GM21576 (cell line): ENCODE data around the gene KLHL35.
"Not testable (repeated sequence)": the region's sequence is repeated elsewhere in the genome, so short reads cannot be mapped to it uniquely, and the experiment has no call there.

Experiments used
- ATAC-seq: cut with Tn5 transposase; IDR thresholded peaks from one replicate; pipeline ENCODE4 v1.9.1; 2021; ENCODE audit warnings: mild to moderate bottlenecking, moderate library complexity; ENCODE audit not compliant: unreplicated experiment

Gene KLHL35

DNA sequence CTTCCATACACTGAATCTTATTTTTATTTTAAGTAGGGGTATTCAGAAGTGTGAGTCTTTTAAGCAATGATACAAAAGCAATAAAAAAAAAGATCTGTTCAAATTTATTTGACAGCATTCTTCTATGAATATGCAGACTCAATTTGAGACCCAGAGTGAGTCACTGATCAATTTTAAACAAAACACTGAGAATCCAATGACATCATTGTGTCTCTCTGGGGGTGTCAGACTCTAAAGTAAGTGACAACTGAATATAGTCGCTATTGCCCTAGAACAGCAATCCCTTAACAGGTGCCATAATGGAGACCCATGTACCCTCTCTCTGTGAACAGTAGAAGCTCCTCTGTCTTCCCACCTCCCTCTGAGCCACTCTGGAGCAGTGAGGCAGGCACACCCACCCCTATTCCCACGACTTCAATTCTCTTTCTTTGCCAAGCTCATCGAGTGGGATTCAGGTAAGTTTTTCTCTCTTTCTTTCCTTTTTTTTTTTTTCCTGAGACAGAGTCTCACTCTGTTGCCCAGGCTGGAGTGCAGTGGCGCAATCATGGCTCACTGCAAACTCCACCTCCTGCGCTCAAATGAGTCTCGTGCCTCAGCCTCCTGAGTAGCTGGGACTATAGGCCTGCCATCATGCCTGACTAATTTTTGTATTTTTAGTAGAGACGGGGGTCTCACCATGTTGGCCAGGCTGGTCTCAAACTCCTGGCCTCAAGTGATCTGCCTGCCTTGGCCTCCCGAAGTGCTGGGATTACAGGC, 38.7 kb downstream of the KLHL35 start:
- ATAC-seq: no peak

DNA sequence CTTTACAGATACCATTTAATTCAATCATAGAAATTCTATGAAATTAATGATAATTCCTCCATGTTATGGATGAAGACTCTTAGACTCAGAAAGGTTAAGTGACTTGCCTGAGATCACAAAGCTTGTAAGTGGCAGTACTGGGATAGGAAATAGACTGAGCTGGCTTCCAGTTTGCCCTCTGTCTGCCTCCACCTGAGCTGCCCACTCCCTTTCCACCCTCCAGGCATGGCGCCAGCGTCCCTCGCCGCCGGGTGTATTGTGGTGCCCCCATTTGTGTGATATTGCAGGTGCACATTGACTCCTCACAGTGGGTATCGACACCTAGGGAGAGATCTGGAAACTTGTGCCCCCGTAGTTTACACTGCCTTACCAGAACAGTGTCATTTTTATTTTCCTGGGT, 43.1 kb downstream of the KLHL35 start:
- no peak for ATAC-seq

DNA sequence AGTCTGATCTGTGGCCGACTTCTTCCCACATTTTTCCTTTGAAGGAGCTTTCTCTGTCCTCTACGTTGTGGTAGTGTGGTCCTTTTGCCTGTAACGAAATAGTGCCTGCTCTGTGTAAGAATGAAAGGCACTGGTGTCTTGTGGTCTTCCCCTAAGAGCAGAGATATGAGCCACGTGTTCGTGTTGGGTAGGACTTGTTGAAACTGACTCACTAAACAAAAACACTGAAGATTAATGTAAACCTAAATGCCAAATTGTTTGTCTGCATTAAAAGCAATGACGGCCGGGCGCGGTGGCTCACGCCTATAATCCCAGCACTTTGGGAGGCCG, 43.8 kb downstream of the KLHL35 start:
- no peak for ATAC-seq

DNA sequence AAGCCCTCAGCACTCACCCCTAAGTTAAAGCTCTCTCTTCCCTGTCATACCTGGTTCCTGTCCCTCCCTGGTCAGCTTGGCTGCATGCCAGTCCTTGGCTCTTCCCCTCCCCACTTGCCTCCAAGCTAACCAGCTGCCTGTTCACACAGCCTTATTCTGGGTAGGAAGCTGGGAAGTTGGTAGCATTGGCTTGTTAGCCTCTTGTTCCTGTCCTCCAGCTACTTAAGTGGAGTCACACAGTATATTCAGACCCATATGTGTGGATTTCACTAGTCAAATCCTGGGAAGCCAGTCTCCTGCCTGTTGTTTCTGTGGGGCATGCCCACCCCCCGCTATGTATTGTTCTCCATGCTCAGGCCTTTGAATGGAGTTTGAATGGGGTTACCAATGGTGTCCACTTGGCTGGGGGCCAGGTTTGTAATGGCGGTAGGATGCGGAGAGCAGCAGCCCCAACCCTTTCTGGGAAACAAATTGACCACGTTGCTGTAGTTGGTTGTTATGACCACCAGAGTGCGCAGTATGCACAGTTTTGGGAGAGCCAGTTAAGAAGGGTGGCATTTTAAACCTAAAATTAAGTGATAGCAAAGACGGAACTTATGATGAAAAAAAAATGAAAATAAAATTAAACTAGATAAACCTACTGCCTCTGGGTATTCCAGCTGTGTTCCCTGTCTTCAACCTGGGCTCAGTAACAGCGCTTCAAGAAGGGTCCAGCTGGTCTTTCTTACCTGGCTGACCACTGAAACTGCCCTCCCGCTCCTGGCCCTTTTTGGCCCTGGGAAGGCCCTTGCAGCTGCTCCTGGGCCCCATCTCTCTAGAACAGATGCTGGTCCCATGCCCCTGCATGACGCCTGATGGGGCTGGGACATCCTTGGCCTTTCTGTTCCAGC, 44.4 kb downstream of the KLHL35 start:
- no peak for ATAC-seq

DNA sequence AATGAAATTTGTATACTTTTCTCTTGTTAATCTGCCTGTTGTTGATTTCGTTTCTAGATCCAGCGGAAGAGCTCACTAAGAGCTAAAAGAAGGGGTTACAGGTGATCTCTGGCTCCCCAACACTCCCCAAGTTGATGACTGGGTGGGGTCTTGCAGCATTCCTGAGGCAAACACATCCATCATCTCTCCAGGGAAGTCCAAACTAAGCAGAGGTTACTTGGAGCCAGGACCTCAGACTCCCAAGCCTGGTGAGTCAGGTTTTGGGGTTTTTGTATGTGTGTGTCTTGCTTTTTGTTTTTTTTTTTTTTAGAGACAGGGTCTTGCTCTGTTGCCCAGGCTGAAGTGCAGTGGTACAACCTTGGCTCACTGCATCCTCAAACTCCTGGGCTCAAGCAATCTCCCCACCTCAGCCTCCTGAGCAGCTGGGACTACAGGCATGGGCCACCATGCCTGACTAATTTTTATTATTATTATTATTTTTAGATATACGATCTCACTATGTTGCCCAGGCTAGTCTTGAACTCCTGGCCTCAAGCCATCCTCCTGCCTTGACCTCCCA, 45.2 kb downstream of the KLHL35 start:
- ATAC-seq: no peak

DNA sequence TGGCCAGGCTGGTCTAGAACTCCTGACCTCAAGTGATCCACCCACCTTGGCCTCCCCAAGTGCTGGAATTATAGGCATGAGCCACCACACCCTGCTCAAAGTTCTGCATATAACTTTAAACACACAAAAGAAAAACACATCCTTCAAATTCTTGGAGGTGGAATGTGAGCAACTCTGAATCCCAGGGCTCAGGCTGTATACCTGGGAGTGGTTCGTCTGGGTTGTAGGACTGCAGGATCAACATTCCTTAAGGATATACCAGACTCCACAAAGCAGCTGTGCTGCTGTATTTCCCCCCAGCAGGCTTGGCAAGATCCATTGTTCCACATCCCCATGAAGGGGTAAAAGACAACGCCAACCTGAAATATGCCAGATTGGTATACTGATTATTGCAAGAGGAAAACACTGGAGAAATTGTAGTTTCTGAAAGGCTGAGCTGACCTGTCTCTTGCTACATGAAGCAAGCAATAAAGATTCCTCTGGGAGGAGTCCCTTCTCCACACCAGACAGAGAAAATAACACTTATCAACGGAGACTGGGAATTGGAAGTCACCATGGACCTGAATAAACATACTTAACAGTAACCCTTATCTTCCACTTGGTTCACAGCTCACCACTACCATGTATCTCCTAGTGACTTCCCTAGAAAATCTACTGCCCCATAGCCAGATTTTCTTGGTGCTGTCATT, 45.9 kb downstream of the KLHL35 start:
- ATAC-seq: no peak

DNA sequence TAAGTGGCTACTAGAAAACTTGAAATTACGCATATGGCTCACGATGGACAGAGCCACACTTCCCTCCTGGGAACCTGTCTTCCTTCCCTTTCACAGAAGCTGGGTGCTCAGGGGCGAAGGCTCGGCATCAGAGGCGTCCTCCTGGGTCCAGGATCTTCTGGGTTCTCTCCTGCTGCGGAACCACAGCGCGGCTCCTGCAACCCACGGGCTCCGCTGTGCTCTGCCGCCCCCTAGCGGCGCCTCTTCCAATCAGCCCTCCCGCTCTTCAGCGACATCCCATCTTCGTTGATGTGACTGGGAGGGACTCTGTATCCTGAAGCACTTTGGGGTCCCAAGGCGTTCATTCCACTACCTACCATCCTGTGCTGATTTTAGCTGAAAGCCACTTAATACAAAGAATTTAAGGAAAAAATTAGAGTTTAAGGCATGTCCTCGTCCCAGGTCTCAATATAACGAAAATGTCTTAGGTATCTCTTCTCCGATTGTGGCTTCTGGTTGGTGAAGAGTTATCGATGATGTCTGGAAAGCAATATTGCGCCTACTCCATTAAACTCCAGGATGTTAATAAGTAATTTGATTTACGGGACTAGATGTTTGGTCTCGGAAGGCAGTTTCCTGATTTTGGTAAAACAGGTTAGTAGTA, 48.4 kb downstream of the KLHL35 start:
- no peak for ATAC-seq

DNA sequence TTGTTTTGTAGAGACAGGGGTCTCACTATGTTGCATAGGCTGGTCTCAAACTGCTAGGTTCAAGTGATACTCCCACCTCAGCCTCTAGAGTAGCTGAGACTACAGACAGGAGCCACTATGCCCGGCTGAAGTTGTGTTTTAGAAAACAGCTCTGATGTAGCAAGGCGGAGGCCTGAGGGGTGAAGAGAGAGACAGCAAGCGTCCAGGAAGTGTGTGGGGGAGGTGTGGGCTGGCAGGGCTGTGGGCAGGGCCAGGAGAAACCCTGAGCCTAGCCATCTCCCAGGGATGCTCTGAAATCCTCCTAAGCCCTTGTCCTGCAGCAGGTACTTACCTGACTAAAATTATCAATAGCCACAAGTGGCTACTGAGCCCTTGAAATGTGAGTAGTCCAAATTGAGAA, 49.8 kb downstream of the KLHL35 start:
- no peak for ATAC-seq

DNA sequence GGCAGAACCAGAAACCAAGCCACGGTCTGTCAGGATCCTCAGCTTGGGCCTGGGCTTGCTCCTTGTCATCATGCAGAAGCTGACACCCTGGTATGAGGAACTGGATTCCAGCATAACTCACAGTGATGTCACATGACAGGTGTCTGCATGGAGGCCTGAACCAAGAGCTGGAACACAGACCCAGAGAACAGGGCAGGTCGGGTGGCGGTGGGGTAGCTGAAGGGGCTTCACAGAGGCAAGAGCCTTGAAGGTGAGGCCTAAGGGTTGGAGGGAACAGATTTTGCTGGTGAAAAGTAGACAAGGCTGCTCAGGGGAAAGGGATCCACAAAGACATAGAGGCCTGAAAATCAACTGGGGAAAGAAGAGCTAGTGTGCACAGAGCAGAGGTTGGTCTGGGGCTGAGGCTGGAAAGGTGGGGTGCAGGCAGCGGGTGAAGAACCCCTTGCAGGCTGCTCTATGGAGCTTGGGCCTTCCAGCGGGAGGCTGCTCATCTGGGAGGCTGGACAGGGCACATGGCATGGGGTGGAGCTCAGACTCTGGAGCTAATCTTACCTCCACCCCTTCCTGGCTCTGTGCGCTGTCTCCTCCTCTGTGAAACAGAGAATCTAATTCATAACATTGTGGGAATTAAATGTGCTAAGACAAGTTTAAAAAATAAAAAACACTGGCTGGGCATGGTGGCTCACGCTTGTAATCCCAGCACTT, 52.1 kb downstream of the KLHL35 start:
- ATAC-seq: no peak

DNA sequence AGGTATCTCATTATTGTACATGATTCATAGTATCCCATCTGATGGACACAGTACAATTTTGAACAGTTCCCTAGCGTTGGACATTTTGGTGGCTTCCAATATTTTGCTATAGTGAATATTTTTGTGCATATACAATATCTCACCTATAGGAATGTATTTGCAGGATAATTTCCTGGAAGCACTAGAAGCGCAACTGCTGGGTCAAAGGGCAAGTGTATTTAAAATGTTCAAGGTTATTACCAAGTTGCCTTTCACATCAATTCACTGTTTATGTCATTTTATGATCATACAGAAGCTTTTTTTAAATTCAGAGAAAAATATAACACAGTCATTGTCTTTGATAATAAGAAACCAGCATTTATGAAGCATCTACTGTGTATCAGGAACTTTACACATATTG, 52.8 kb downstream of the KLHL35 start:
- no peak for ATAC-seq

DNA sequence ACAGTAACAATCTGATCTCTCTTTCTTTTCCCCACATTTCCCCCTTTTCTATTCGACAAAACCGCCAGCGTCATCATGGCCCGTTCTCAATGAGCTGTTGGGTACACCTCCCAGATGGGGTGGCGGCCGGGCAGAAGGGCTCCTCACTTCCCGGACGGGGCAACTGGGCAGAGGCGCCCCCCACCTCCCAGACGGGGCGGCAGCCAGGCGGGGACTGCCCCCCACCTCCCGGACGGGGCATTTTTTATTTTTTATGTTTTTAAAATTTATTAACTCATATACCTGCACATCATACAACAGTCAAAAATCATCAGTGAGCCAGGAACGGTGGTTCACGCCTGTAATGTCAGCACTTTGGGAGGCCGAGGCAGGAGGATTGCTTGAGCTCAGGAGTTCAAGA, 54.2 kb downstream of the KLHL35 start:
- not testable (repeated sequence) for ATAC-seq

DNA sequence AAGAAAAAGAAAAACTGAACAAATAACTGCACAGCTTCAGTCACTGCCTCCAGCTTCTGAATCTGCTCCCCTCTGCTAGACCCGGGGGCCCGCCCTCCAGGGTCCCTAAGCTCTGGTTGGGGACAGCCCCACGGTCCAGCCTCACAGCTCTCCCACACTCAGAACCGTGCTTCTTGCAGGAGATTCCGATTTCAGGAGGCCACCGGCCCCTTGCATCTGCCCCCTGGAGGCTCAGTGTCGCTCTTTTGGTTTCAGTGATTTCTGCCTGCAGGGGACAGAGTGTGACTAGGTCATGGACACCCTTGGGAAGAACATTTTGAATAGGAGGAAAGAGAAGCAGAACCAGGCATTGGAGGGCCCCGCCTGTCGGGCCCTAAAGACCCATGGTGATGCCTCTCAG, 56.8 kb downstream of the KLHL35 start:
- ATAC-seq: no peak

DNA sequence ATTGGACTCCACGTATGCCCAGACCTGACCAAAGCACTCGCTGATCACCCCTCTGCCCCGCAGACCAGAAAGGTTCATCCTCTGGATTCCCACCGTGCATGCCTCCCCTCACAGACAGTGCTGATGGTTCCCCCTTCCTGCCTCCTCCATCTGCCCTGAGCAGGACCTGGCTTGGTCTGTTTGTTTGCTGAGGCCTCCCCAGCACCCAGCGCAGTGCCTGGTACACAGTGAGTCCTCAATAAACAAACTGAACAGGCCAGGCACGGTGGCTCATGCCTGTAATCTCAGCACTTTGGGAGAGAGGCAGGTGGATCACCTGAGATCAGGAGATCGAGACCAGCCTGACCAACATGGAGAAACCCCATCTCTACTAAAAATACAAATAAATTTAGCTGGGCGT, 57.4 kb downstream of the KLHL35 start:
- ATAC-seq: no peak

DNA sequence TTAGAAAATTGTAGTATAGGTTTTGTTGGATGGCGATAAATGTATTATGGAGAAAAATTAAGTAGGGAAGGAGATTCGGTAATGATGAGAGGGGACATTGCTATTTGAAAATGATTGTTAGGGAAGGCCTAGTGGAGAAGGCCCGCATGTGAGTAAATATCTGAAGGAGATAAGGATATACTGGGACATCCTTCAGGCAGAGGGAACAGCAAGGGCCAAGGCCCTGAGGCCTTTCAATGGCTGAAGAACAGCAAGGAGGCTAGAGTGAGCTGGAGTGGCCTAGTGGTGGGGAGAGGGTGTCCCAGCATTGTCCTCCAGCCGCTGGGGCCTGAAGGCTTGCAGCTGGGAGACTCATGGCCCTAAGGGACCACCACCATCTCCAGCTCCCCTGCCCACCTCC, 58.4 kb downstream of the KLHL35 start:
- ATAC-seq: no peak

DNA sequence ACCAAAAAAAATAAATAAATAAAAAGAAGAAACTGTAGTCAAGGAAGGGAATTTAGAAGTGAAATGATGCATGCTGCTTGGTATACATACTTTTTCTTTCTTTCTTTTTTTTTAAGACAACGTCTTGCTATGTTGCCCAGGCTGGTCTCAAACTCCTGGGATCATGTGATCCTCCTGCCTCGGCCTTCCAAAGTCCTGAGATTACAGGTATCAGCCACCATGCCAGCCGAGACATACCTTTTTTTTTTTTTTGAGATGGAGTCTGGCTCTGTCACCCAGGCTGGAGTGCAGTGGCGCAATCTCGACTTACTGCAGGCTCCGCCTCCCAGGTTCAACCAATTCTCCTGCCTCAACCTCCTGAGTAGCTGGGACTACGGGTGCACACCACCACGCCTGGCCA, 59.8 kb downstream of the KLHL35 start:
- ATAC-seq: no peak
